Type B pancreatic cell (in vitro differentiated cells): Measurements from ENCODE around the gene HTRA3. TPM values are rescaled to one million over a fixed set of nuclear protein-coding genes. Genes with fewer than 3 reads are reported as not detected.

ENCODE experiments used
- DNase-seq: peaks from one replicate; pipeline ENCODE4 v3.0.0; 2021; ENCODE audit warnings: mixed read lengths; ENCODE audit not compliant: unreplicated experiment; ENCODE audit errors: extremely low spot score
- H3K27ac Mint-ChIP-seq: 2 replicates; pipeline ENCODE4 v1.8.0; 2021; ENCODE audit warnings: mild to moderate bottlenecking, mixed read lengths
- H3K27me3 Mint-ChIP-seq: 2 replicates; pipeline ENCODE4 v1.8.0; 2021; ENCODE audit warnings: mixed read lengths
- H3K36me3 Mint-ChIP-seq: 2 replicates; pipeline ENCODE4 v1.8.0; 2021; ENCODE audit warnings: mixed read lengths
- H3K4me1 Mint-ChIP-seq: one replicate; pipeline ENCODE4 v1.8.0; 2021; ENCODE audit warnings: mixed read lengths; ENCODE audit not compliant: unreplicated experiment
- H3K4me3 Mint-ChIP-seq: 2 replicates; pipeline ENCODE4 v1.8.0; 2021; ENCODE audit warnings: mild to moderate bottlenecking, mixed read lengths
- H3K9me3 Mint-ChIP-seq: 2 replicates; pipeline ENCODE4 v1.8.0; 2021; ENCODE audit warnings: mixed read lengths
- total RNA-seq: library from RNA; stranded (reverse); gene quantifications from 2 replicates; pipeline ENCODE4 v1.2.1, GENCODE V29; 2021; ENCODE audit warnings: low replicate concordance
- TF ChIP-seq, protein P1 (sequence below): fragments of 200-600 bp; sonication (generic); conservative IDR thresholded peaks from 2 replicates; pipeline ENCODE4 v1.5.0; 2021; ENCODE audit warnings: antibody characterized with exemption, mild to moderate bottlenecking

HTRA3 gene
- total RNA-seq, 1 donor from 2014 or later, result 4.4 TPM

DNA sequence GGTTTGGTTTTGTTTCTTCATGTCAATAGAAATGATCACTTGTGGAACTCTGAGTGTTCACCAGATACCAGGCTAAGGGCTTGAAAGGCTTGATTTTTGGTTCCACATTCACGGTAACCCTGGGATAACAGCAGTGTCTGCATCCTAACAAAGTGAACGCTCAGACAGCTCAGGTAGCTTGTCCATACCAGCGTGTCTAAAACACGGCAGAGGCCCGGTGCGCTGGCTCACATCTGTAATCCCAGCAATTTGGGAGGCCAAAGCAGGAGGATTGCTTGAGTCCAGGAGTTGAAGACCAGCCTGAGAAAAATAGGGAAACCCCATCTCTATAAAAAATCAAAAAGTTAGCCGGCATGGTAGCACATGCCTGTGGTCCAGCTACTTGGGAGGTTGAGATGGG, 49.0 kb downstream of the HTRA3 start:
- H3K36me3 Mint-ChIP-seq, result no peaks in the 10 kb centered on the region
- H3K27ac Mint-ChIP-seq, result no peak overlapping the region
- TF ChIP-seq, protein P1, sequence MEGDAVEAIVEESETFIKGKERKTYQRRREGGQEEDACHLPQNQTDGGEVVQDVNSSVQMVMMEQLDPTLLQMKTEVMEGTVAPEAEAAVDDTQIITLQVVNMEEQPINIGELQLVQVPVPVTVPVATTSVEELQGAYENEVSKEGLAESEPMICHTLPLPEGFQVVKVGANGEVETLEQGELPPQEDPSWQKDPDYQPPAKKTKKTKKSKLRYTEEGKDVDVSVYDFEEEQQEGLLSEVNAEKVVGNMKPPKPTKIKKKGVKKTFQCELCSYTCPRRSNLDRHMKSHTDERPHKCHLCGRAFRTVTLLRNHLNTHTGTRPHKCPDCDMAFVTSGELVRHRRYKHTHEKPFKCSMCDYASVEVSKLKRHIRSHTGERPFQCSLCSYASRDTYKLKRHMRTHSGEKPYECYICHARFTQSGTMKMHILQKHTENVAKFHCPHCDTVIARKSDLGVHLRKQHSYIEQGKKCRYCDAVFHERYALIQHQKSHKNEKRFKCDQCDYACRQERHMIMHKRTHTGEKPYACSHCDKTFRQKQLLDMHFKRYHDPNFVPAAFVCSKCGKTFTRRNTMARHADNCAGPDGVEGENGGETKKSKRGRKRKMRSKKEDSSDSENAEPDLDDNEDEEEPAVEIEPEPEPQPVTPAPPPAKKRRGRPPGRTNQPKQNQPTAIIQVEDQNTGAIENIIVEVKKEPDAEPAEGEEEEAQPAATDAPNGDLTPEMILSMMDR, result no peak
- DNase-seq, result no peak
- H3K4me3 Mint-ChIP-seq, result no peak overlapping the region
- peaks cover 18% of the 10 kb centered on the region for H3K4me1 Mint-ChIP-seq
- H3K27me3 Mint-ChIP-seq, result no peaks in the 10 kb centered on the region
- no peaks in the 10 kb centered on the region for H3K9me3 Mint-ChIP-seq

GRCh38 chr4:8319061-8319460, 49.5 kb downstream of the HTRA3 start:
- H3K27ac Mint-ChIP-seq, result no peak overlapping the region
- no peak overlapping the region for H3K4me3 Mint-ChIP-seq
- H3K4me1 Mint-ChIP-seq, result peaks cover 18% of the 10 kb centered on the region
- TF ChIP-seq, protein P1, result no peak
- DNase-seq, result no peak
- H3K36me3 Mint-ChIP-seq, result no peaks in the 10 kb centered on the region
- H3K27me3 Mint-ChIP-seq, result no peaks in the 10 kb centered on the region
- no peaks in the 10 kb centered on the region for H3K9me3 Mint-ChIP-seq

- TF ChIP-seq, protein P1, result no peak
- Mint-ChIP-seq H3K36me3 (no peaks in the 10 kb centered on the region), H3K4me3 (no peak overlapping the region)
Observed at GRCh38 chr4:8319731-8320385, 50.3 kb downstream of the HTRA3 start.

GRCh38 chr4:8320386-8320750, 50.8 kb downstream of the HTRA3 start:
- H3K27ac Mint-ChIP-seq, result no peak overlapping the region
- peak; percentile 47 for DNase-seq
- TF ChIP-seq, protein P1, result no peak
- peaks cover 13% of the 10 kb centered on the region for H3K4me1 Mint-ChIP-seq
- H3K9me3 Mint-ChIP-seq, result no peaks in the 10 kb centered on the region
- H3K27me3 Mint-ChIP-seq, result no peaks in the 10 kb centered on the region
- no peak overlapping the region for H3K4me3 Mint-ChIP-seq
- H3K36me3 Mint-ChIP-seq, result no peaks in the 10 kb centered on the region

More at GRCh38 chr4:8319731-8320385, 50.3 kb downstream of the HTRA3 start:
- Mint-ChIP-seq H3K4me1 (peaks cover 18% of the 10 kb centered on the region), H3K27ac (no peak overlapping the region), H3K27me3 (no peaks in the 10 kb centered on the region), H3K9me3 (no peaks in the 10 kb centered on the region)
- no peak for DNase-seq

DNA sequence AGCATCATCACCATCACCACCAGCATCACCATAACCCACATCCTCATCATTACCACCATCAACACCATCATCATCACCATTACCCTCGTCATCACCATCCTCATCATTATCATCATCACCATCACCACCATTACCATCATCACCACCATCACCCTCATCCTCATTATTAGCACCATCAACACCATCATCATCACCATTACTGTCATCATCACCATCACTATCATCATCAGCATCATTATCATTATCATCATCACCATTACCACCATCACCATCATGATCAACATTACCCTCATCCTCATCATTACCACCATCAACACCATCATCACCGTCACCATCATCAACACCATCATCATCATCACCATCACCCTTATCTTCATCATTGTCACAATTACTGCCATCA, 51.7 kb downstream of the HTRA3 start:
- Mint-ChIP-seq H3K27me3 (no peaks in the 10 kb centered on the region), H3K27ac (no peak overlapping the region), H3K36me3 (no peaks in the 10 kb centered on the region), H3K4me1 (peaks cover 5% of the 10 kb centered on the region), H3K4me3 (no peak overlapping the region), H3K9me3 (no peaks in the 10 kb centered on the region)
- TF ChIP-seq, protein P1, result no peak
- no peak for DNase-seq

GRCh38 chr4:8321771-8322170, 52.2 kb downstream of the HTRA3 start:
- H3K36me3 Mint-ChIP-seq, result no peaks in the 10 kb centered on the region
- H3K9me3 Mint-ChIP-seq, result no peaks in the 10 kb centered on the region
- H3K4me1 Mint-ChIP-seq, result peaks cover 4% of the 10 kb centered on the region
- no peak overlapping the region for H3K4me3 Mint-ChIP-seq
- DNase-seq, result no peak
- TF ChIP-seq, protein P1, result no peak
- no peak overlapping the region for H3K27ac Mint-ChIP-seq
- no peaks in the 10 kb centered on the region for H3K27me3 Mint-ChIP-seq
